ENCODE results near the gene PLCD3. TPM values are rescaled to one million over a fixed set of nuclear protein-coding genes. Genes with fewer than 3 reads are reported as not detected.

PLCD3 gene
- total and polyA plus RNA-seq, 9 of the 15 experiments (the other 6 are each of a cell fraction or from before 2014, with no cell fraction given) = 0.20 to 22.6 (median 7.5) TPM

- no peak for TF ChIP-seq TCF3 (CRISPR knock-in tag; IDR thresholded peaks at IDR 0.05)
- TF ChIP-seq NFIC (IDR thresholded peaks at IDR 0.05) = peak; percentile 75
- no peak for TF ChIP-seq COPS2 (conservative IDR thresholded peaks at IDR 0.05)
- TF ChIP-seq IRF9 (tag; IDR thresholded peaks at IDR 0.05) = no peak
- TF ChIP-seq PURB (CRISPR knock-in tag; IDR thresholded peaks at IDR 0.05; ENCODE audit: low read depth) = no peak
- no peak for TF ChIP-seq KHSRP (IDR thresholded peaks at IDR 0.05)
- TF ChIP-seq CREBBP (IDR thresholded peaks at IDR 0.05; ENCODE audit: low read depth, low read length) = no peak
- TF ChIP-seq NR0B1 (IDR thresholded peaks at IDR 0.05; ENCODE audit: partially characterized antibody) = no peak
- TF ChIP-seq SOX6 (IDR thresholded peaks at IDR 0.05) = no peak
- 0 out of 2 replicates have a peak, but pooled peaks have one; percentile 16 for TF ChIP-seq STAG1 (CRISPR knock-in tag; IDR thresholded peaks at IDR 0.05; ENCODE audit: borderline replicate concordance)
- TF ChIP-seq PTRF (tag; IDR thresholded peaks at IDR 0.05) = no peak
- no peak for TF ChIP-seq ZNF24 (IDR thresholded peaks at IDR 0.05)
- TF ChIP-seq ZFX (CRISPR knock-in tag; IDR thresholded peaks at IDR 0.05) = peak; percentile 78
- no peak for TF ChIP-seq TEAD2 (tag; IDR thresholded peaks at IDR 0.05)
- no peak for TF ChIP-seq ZNF507 (tag; conservative IDR thresholded peaks at IDR 0.05)
- TF ChIP-seq HES1 (IDR thresholded peaks at IDR 0.05; ENCODE audit: low read depth) = no peak
- peak; percentile 31 for TF ChIP-seq CCNT2 (IDR thresholded peaks at IDR 0.05; ENCODE audit: borderline replicate concordance, extremely low read depth, insufficient read length, low read depth, low read length)
- TF ChIP-seq FOXP1 (CRISPR knock-in tag; IDR thresholded peaks at IDR 0.05) = no peak
- no peak for TF ChIP-seq ZNF717 (CRISPR knock-in tag; IDR thresholded peaks at IDR 0.05)
- no peak for TF ChIP-seq AFF1 (IDR thresholded peaks at IDR 0.05; ENCODE audit: low read depth in 1 of 2, partially characterized antibody in 2 of 2)
- TF ChIP-seq ZNF263 (CRISPR knock-in tag; IDR thresholded peaks at IDR 0.05; ENCODE audit: borderline replicate concordance) = 0 out of 2 replicates have a peak, but pooled peaks have one; percentile 51
Observed at GRCh38 chr17:45144199-45145034, 12.1 kb upstream of the PLCD3 start (continued).

Measured in K562 (cell line).